ENCODE data around the gene ADAMTS7. TPM values are rescaled to one million over a fixed set of nuclear protein-coding genes. Genes with fewer than 3 reads are reported as not detected.

ADAMTS7 gene
- total and polyA plus RNA-seq, 2 of the 13 experiments (the other 11 are each of a cell fraction or from before 2014, with no cell fraction given), result 0.09 to 0.12 TPM

DNA sequence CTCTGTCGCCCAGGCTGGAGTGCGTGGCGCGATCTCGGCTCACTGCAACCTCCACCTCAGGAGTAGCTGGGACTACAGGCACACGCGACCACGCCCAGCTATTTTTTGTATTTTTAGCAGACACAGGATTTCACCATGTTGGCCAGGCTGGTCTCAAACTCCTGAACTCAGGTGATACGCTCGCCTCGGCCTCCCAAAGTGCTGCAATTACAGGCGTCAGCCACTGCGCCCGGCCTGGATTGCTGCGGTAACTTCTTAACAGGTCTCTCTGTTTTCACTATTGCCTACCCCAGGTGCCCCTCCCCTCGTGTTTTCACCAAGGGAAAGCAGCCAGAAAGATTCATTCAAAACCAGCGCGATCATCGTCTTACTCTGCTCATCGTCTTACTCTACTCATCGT lies 10.5 kb downstream of the ADAMTS7 start:
- H2AFZ ChIP-seq (ENCODE audit: low read length), result no peak overlapping the region
- no peak for FAIRE-seq
- WGBS (ENCODE audit: low lambda C conversion rate), result 76% methylated on average over 21 of the region's 21 CpGs
- H3K4me2 ChIP-seq (ENCODE audit: low read depth, low read length), result no peak overlapping the region
- CTCF ChIA-PET (ENCODE audit: low intra/inter-chr PET ratio, low total read pairs), result no interaction called here
- H3K4me1 ChIP-seq (ENCODE audit: insufficient read depth, low read length), result no peaks in the 10 kb centered on the region
- intact Hi-C loops (cut with micrococcal nuclease; ENCODE audit: unreplicated experiment) (no loop called here), in situ Hi-C loops (cut with HindIII; ENCODE audit: extremely low pct_ligation_motif_present, low pct_unique_long_range_greater_than_20kb) (no loop called here)
- no peaks in the 10 kb centered on the region for H3K79me2 ChIP-seq (ENCODE audit: insufficient read depth, low read length)
- H3K36me3 ChIP-seq (replicated peaks in 1 of 2; ENCODE audit: control insufficient read depth in 1 of 2, insufficient read depth in 2 of 2, low read length in 2 of 2), result no peaks in the 10 kb centered on the region
- no peak overlapping the region for H3K27ac ChIP-seq (ENCODE audit: extremely low read length, insufficient read depth, low read length)
- TF ChIP-seq, protein P1, sequence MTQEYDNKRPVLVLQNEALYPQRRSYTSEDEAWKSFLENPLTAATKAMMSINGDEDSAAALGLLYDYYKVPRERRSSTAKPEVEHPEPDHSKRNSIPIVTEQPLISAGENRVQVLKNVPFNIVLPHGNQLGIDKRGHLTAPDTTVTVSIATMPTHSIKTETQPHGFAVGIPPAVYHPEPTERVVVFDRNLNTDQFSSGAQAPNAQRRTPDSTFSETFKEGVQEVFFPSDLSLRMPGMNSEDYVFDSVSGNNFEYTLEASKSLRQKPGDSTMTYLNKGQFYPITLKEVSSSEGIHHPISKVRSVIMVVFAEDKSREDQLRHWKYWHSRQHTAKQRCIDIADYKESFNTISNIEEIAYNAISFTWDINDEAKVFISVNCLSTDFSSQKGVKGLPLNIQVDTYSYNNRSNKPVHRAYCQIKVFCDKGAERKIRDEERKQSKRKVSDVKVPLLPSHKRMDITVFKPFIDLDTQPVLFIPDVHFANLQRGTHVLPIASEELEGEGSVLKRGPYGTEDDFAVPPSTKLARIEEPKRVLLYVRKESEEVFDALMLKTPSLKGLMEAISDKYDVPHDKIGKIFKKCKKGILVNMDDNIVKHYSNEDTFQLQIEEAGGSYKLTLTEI (CRISPR knock-in tag; conservative IDR thresholded peaks at IDR 0.05), result no peak
- TF ChIP-seq NONO (IDR thresholded peaks at IDR 0.05) (no peak), NONO (CRISPR knock-in tag; conservative IDR thresholded peaks at IDR 0.05) (no peak), NCOA1 (CRISPR knock-in tag; IDR thresholded peaks at IDR 0.05) (no peak), ARID2 (CRISPR knock-in tag; IDR thresholded peaks at IDR 0.05; ENCODE audit: borderline replicate concordance) (no peak), ZNF143 (CRISPR knock-in tag; IDR thresholded peaks at IDR 0.05) (no peak), HNRNPK (IDR thresholded peaks at IDR 0.05; ENCODE audit: low read depth, low read length, poor library complexity, severe bottlenecking) (no peak), ZNF337 (CRISPR knock-in tag; IDR thresholded peaks at IDR 0.05; ENCODE audit: borderline replicate concordance, low read depth) (no peak), REL (CRISPR knock-in tag; conservative IDR thresholded peaks at IDR 0.05) (no peak)
- TF ChIP-seq, protein P2, sequence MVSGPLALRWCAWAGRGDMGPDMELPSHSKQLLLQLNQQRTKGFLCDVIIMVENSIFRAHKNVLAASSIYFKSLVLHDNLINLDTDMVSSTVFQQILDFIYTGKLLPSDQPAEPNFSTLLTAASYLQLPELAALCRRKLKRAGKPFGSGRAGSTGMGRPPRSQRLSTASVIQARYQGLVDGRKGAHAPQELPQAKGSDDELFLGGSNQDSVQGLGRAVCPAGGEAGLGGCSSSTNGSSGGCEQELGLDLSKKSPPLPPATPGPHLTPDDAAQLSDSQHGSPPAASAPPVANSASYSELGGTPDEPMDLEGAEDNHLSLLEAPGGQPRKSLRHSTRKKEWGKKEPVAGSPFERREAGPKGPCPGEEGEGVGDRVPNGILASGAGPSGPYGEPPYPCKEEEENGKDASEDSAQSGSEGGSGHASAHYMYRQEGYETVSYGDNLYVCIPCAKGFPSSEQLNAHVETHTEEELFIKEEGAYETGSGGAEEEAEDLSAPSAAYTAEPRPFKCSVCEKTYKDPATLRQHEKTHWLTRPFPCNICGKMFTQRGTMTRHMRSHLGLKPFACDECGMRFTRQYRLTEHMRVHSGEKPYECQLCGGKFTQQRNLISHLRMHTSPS (CRISPR knock-in tag; IDR thresholded peaks at IDR 0.05; ENCODE audit: low read depth), result no peak
- TF ChIP-seq, protein P3, sequence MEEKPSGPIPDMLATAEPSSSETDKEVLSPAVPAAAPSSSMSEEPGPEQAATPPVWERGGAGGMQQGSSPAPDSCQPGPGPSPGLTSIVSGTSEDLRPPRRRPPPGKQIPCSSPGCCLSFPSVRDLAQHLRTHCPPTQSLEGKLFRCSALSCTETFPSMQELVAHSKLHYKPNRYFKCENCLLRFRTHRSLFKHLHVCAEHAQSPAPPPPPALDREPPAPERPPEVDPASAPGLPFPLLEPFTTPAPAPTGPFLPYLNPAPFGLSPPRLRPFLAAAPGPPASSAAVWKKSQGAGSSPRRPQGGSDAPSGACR (CRISPR knock-in tag; IDR thresholded peaks at IDR 0.05), result no peak
- no peak for ATAC-seq
- no peak overlapping the region for H3K9ac ChIP-seq (ENCODE audit: insufficient read depth, low read depth, low read length)
- POLR2A ChIA-PET, result no interaction called here
- no peaks in the 10 kb centered on the region for H4K20me1 ChIP-seq (ENCODE audit: insufficient read depth, low read length)
- no peaks in the 10 kb centered on the region for H3K27me3 ChIP-seq (ENCODE audit: control insufficient read depth in 1 of 2, insufficient read depth in 2 of 2, low read length in 2 of 2)
- no TSS peak for BruUV-seq (replicated peaks)
- H3K9me3 ChIP-seq (ENCODE audit: low read length), result no peaks in the 10 kb centered on the region
- no peak overlapping the region for H3K4me3 ChIP-seq (replicated peaks in 1 of 3; ENCODE audit: insufficient read depth in 1 of 3, low read depth in 2 of 3, low read length in 3 of 3)
- no peak for DNase-seq (ENCODE audit: low spot score)
